Colon (tissue), 2 donors: ENCODE data around the gene TNFSF15.
"Not testable (repeated sequence)": the region's sequence is repeated elsewhere in the genome, so short reads cannot be mapped to it uniquely, and the experiment has no call there.

ENCODE experiments used
- FAIRE-seq: peaks from 2 replicates; lab custom pipeline; 2012; peaks lifted over from hg19 to GRCh38; lab: Jason Lieb, UNC
- donor health status: control.
- donor health status: control.

TNFSF15 gene

DNA sequence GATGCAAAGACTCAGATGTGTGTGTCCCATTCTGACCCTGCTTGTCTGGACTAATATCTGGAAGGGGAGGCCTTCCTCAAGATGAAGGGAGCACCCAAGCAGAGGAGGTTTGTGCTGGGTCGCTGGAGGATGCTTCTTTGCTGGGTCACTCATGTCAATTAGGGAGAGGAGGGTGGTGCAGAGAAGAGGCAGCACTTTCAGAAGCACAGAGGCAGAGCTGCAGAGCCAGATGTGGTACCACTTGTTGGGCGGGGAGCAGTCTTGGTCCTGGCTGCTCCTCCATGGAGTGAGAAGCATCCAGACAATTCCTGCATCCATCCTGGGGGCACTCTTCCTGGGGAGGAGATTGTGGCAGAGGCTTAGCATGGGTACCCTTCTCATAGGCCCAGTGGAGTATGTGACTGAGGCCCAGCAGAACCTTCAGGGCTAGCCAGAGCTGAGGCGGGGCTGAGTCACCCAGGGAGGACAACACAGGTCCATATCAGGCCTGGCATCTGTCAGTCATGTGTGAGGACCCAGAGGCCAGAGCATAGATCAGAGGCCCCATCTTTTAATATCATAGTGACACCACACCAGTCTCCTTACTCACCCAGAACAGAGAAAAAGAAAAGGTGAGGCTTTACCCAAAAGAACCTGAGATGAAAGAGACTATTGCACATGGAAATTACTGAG lies 59.8 kb downstream of the TNFSF15 start:
- FAIRE-seq = no peak

DNA sequence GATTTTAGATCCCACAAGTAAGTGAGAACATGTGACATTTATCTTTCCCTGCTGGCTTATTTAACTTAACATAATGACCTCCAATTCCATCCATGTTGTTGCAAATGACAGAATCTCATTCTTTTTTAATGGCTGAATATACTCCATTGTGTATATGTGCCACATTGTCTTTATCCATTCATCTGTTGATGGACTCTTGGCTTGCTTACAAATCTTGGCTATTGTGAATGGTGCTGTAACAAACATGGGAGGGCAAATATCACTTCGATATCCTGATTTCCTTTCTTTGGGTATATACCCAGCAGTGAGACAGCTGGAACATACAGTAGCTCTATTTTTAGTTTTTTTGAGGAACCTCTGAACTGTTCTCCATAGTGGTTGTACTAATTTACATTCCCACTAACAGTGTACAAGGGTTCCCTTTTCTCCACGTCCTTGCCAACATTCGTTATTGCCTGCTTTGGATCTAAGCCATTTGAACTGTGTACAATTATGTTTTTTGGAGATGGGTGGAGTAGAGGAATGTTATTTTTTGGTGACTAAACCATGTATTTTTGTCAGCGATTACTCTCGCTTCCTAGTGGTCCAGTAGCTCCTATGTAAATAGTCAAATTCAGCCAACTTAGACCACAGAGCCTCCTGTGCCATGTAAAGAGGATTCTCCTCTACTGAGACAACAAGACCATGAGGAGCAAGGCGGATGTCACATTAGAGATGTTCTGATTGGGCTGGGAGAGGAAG lies 60.6 kb downstream of the TNFSF15 start:
- no peak for FAIRE-seq

DNA sequence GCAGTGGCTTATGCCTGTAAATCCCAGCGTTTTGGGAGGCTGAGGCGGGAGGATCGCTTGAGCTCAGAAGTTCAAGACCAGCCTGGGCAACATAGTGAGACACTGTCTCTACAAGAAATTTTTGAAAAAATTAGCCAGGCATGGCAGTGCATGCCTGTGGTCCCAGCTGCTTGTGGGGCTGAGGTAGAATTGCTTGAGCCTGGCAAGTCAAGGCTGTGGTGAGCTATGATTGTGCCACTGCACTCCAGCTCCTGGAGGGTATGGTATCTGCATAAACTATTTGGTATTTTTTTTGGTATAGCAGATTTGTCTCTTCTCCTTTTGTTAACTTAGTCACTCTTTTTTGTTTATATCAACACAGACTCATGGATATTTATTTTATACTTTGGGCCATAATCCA lies 62.4 kb downstream of the TNFSF15 start:
- FAIRE-seq = no peak

DNA sequence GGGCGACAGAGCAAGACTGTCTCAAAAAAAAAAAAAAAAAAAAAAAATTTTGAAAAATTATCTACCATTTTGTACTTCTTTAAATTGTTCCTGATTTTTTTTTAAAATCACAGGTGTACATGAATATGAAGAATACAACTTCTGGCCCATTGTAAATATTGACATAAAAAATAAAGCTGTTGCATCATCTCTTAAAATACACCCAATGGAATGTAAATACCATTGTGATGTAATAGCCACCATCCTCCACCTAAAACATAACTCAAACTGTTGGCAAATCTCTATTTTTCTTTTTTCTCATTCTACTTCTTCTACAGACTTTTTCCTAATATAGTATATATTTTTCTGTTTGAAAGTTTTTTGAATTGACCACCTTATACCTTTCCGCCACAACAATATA lies 62.9 kb downstream of the TNFSF15 start:
- FAIRE-seq = no peak

DNA sequence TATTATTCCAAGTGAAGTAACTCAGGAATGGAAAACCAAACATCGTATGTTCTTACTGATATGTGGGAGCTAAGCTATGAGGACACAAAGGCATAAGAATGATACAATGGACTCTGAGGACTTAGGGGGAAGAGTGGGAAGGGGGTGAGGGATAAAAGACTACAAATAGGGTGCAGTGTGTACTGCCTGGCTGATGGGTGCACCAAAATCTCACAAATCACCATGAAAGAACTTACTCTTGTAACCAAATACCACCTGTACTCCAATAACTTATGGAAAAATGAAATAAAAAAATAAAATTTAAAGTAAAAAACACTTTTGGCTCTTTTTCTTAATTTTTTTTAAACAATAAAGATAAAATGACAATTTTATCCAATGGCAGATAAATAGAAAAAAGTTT lies 64.3 kb downstream of the TNFSF15 start:
- FAIRE-seq = not testable (repeated sequence)

DNA sequence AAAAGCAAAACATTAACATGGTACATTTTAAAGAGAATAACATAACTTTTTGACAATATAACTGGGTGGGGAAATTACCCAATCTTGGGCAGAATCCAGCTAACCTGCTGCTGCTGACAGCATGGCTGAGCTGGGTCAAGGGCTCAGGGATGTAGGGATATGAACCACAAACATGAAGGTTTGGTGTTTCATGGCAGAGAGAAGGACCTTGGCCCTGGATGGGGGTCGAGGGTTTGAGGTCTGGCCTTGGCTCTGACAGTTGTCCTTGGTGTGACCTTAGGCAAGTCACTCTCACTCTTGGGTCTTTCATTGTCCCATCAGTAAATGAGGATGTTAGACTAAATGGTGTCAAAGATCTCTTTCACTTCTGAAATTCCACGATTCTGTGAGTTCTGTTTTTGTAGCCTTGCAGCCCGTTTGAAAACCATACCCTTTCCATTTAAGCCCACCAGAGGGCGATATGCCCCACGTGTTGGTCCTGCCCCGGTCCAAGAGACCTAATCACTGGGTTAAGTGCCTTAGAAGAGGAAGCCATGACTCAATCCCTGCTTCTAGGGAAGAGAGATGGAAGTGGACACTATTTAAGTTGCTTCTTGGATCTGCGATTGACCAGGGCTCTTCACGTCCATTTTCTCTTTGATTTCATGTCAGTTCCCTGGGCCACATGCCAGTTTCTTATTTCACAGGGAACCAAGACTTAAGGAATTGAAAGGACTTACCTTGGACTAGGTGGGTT lies 67.1 kb downstream of the TNFSF15 start:
- peak; percentile 38 for FAIRE-seq

DNA sequence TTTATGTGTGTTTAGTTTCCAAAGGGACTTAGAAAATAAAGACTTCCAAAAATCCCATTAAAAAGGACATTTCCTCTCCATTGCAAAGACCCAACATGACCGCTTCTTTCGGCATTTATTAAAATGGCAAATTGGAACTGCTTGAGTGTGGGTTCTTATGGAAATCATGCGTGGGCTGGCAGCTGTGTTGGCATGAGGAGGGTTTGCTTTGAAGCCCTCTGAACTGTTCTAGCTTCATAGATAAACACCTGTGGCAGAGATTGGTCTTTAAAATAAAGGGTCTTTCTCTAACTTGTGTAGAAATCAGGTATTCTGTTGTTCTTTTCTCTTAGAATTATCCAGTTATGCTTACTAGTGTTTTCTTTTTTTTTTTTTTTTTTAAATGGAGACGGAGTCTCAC lies 68.0 kb downstream of the TNFSF15 start:
- no peak for FAIRE-seq

DNA sequence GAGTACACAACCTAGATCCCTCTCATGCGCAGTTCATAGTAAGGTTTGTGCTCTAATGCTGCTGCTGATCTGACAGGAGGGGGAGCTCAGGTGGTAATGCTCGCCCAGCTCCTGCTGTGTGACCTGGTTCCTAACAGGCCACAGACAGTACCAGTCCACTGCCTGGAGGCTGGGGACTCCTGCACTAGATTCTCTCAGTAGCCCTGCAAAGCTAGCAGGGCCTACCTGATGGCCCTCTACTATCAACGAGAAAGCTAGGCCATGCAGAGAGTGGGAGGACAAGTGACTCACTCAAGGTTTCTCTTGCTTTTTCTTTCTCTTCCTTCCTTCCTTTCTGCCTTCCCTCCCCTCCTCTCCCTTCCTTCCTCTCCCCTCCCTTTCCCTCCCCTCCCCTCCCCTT lies 68.7 kb downstream of the TNFSF15 start:
- FAIRE-seq = no peak

DNA sequence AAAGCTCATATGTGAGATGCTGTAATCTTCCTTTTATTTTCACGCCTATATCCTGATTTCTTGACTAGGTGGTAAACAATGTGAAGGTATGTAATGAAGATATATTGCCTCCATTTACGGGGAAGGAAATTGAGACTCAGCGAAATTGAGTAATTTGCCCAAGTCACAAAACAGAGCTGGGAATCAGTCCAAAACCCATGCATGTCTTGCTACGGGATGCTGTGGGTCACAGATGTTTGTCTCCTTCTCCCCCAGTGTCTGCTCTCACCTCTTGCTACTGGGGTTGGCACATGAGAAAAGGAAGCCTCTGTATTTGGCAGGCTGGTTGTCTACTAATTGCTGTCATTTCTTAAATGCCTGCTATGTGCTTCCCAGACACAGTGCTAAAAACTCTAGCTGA lies 70.1 kb downstream of the TNFSF15 start:
- FAIRE-seq = no peak

DNA sequence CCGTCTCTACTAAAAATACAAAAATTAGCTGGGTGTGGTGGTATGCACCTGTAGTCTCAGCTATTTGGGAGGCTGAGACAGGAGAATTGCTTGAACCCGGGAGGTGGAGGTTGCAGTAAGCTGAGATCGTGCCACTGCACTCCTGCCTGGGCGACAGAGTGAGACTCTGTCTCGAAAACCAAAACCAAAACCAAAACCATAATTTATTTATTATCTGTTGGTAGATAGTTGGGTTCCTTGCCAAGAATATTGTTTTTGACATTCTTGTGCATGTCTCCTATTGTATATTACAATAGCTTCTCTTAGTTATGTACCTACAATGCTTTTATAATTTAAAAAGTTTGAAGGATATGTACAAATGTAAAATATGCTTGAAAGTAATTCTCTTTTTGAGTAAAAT lies 70.7 kb downstream of the TNFSF15 start:
- not testable (repeated sequence) for FAIRE-seq
